ENCODE data around the gene DUSP22.
"Not testable (repeated sequence)": the region's sequence is repeated elsewhere in the genome, so short reads cannot be mapped to it uniquely, and the experiment has no call there.

DUSP22 gene

GRCh38 chr6:248046-248445 is 44.2 kb upstream of the DUSP22 start:
- not testable (repeated sequence) for ATAC-seq

GRCh38 chr6:250676-251075 is 41.6 kb upstream of the DUSP22 start:
- no peak for ATAC-seq
- no peak for TF ChIP-seq ISL1 (CRISPR knock-in tag; IDR thresholded peaks at IDR 0.05)

GRCh38 chr6:251920-252319 is 40.4 kb upstream of the DUSP22 start:
- ATAC-seq, result no peak
- TF ChIP-seq CSDC2 (CRISPR knock-in tag; IDR thresholded peaks at IDR 0.05), result no peak
- TF ChIP-seq GLIS3 (CRISPR knock-in tag; IDR thresholded peaks at IDR 0.05), result no peak
- no peak for TF ChIP-seq POU6F1 (CRISPR knock-in tag; IDR thresholded peaks at IDR 0.05; ENCODE audit: borderline replicate concordance, low read depth)
- TF ChIP-seq OSR1 (CRISPR knock-in tag; IDR thresholded peaks at IDR 0.05), result no peak
- no peak for TF ChIP-seq PPARA (CRISPR knock-in tag; IDR thresholded peaks at IDR 0.05; ENCODE audit: borderline replicate concordance)
- no peak for TF ChIP-seq PATZ1 (CRISPR knock-in tag; IDR thresholded peaks at IDR 0.05; ENCODE audit: borderline replicate concordance)
- no peak for TF ChIP-seq ESRRG (CRISPR knock-in tag; IDR thresholded peaks at IDR 0.05)
- no peak for TF ChIP-seq TOX (CRISPR knock-in tag; IDR thresholded peaks at IDR 0.05; ENCODE audit: borderline replicate concordance)
- TF ChIP-seq ARNTL (CRISPR knock-in tag; IDR thresholded peaks at IDR 0.05; ENCODE audit: borderline replicate concordance, low read depth), result no peak
- no peak for TF ChIP-seq ZFP30 (CRISPR knock-in tag; IDR thresholded peaks at IDR 0.05)

GRCh38 chr6:252775-253535 is 39.3 kb upstream of the DUSP22 start:
- no peak for ATAC-seq
- no peak for TF ChIP-seq ZFP30 (CRISPR knock-in tag; IDR thresholded peaks at IDR 0.05)
- no peak for TF ChIP-seq ZFP3 (CRISPR knock-in tag; IDR thresholded peaks at IDR 0.05)
- no peak for TF ChIP-seq ZC3H10 (CRISPR knock-in tag; IDR thresholded peaks at IDR 0.05)
- TF ChIP-seq ESRRG (CRISPR knock-in tag; IDR thresholded peaks at IDR 0.05), result no peak
- no peak for TF ChIP-seq SNAI2 (CRISPR knock-in tag; IDR thresholded peaks at IDR 0.05)
- no peak for TF ChIP-seq ZNF70 (CRISPR knock-in tag; IDR thresholded peaks at IDR 0.05)
- no peak for TF ChIP-seq ISL1 (CRISPR knock-in tag; IDR thresholded peaks at IDR 0.05)
- TF ChIP-seq CREB5 (CRISPR knock-in tag; IDR thresholded peaks at IDR 0.05; ENCODE audit: low read depth), result no peak
- TF ChIP-seq CSRNP3 (CRISPR knock-in tag; IDR thresholded peaks at IDR 0.05), result no peak
- no peak for TF ChIP-seq PPARA (CRISPR knock-in tag; IDR thresholded peaks at IDR 0.05; ENCODE audit: borderline replicate concordance)
- TF ChIP-seq TOX (CRISPR knock-in tag; IDR thresholded peaks at IDR 0.05; ENCODE audit: borderline replicate concordance), result no peak

GRCh38 chr6:254016-254415 is 38.3 kb upstream of the DUSP22 start:
- no peak for TF ChIP-seq TCF4 (CRISPR knock-in tag; IDR thresholded peaks at IDR 0.05; ENCODE audit: borderline replicate concordance)
- TF ChIP-seq PATZ1 (CRISPR knock-in tag; IDR thresholded peaks at IDR 0.05; ENCODE audit: borderline replicate concordance), result no peak
- TF ChIP-seq ISL1 (CRISPR knock-in tag; IDR thresholded peaks at IDR 0.05), result no peak
- TF ChIP-seq CSDC2 (CRISPR knock-in tag; IDR thresholded peaks at IDR 0.05), result no peak
- no peak for TF ChIP-seq ZFP30 (CRISPR knock-in tag; IDR thresholded peaks at IDR 0.05)
- TF ChIP-seq PPARA (CRISPR knock-in tag; IDR thresholded peaks at IDR 0.05; ENCODE audit: borderline replicate concordance), result no peak
- no peak for TF ChIP-seq CREB5 (CRISPR knock-in tag; IDR thresholded peaks at IDR 0.05; ENCODE audit: low read depth)
- no peak for TF ChIP-seq ARNTL (CRISPR knock-in tag; IDR thresholded peaks at IDR 0.05; ENCODE audit: borderline replicate concordance, low read depth)
- no peak for ATAC-seq
